GM13977 (cell line): ENCODE measurements around the gene WWOX.

Experiments used
- DNase-seq: peaks from one replicate; pipeline ENCODE4 v3.0.0; 2012; ENCODE audit warnings: low spot score
- in situ Hi-C: fragments of 300-500 bp; cut with MboI; formaldehyde crosslinking; loops from one replicate; pipeline ENCODE4 v1.12.0; 2022; ENCODE audit warnings: low sequenced_read_pairs, low pct_unique_long_range_greater_than_20kb, mixed read lengths, inconsistent platforms; ENCODE audit not compliant: unreplicated experiment
- TF ChIP-seq, protein P1 (sequence below): IDR thresholded peaks from 2 replicates; pipeline ENCODE4 v1.5.1; 2012; ENCODE audit warnings: mild to moderate bottlenecking, control low read depth; ENCODE audit not compliant: insufficient read depth; ENCODE audit errors: extremely low read depth, missing control alignments

Gene WWOX

DNA sequence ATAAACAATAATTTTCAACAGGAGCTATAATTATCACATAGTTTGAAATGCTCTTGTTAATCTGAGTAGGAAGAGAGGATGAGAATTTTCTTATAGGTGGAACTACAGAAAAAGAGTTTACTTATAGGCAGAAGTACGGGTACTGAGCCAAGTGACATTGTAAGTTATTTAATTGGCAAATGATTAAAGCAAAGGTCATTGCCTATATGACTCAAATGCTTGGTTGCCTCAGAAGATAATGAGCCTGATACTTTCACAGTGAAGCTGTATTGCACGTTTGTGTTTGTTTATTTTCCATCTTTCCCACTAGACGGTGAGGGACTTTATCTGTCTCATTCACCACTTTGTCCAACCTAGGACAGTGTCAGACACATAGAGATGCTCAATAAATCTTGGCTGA, 751.8 kb downstream of the WWOX start:
- in situ Hi-C loops: no loop called here
- TF ChIP-seq, protein P1, sequence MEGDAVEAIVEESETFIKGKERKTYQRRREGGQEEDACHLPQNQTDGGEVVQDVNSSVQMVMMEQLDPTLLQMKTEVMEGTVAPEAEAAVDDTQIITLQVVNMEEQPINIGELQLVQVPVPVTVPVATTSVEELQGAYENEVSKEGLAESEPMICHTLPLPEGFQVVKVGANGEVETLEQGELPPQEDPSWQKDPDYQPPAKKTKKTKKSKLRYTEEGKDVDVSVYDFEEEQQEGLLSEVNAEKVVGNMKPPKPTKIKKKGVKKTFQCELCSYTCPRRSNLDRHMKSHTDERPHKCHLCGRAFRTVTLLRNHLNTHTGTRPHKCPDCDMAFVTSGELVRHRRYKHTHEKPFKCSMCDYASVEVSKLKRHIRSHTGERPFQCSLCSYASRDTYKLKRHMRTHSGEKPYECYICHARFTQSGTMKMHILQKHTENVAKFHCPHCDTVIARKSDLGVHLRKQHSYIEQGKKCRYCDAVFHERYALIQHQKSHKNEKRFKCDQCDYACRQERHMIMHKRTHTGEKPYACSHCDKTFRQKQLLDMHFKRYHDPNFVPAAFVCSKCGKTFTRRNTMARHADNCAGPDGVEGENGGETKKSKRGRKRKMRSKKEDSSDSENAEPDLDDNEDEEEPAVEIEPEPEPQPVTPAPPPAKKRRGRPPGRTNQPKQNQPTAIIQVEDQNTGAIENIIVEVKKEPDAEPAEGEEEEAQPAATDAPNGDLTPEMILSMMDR: no peak

DNA sequence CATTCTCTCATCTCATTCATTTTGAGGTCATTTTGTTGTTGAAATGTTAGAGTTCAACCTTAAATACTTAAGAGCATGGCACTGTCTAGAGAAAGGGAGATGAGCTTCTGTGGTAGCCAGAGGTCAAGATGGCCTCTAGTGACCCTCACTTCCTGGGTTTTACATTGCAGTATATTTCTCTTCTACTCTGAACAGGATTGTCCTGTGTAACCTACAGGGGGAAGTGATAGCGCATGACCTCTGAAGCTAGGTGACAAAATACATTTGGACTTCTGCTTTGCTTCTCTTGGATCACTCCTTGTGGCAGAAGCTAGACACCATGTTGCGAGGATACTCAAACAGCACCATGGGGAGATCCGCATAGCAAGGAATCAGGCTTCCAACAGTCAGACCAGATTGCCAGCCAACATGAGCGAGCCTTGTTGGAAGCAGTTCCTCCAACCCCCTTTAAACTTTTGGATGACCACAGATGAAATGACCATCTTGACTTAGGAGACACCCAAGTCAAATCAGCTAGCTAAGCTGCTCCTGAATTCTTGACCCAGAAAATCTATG, 752.7 kb downstream of the WWOX start:
- TF ChIP-seq, protein P1: no peak
- DNase-seq: no peak

More for the DNA sequence above, 751.8 kb downstream of the WWOX start:
- DNase-seq: no peak

GRCh38 chr16:78862022-78862421, 762.6 kb downstream of the WWOX start:
- TF ChIP-seq, protein P1: no peak
- in situ Hi-C loops: no loop called here
- DNase-seq: no peak

More for the DNA sequence above, 752.7 kb downstream of the WWOX start:
- in situ Hi-C loops: no loop called here

- TF ChIP-seq, protein P1: no peak
- DNase-seq: no peak
- in situ Hi-C loops: no loop called here
These were observed 767.1 kb downstream of the WWOX start for GRCh38 chr16:78866521-78866920.

GRCh38 chr16:78869492-78869891, 770.0 kb downstream of the WWOX start:
- TF ChIP-seq, protein P1: no peak
- in situ Hi-C loops: no loop called here
- no peak for DNase-seq

DNA sequence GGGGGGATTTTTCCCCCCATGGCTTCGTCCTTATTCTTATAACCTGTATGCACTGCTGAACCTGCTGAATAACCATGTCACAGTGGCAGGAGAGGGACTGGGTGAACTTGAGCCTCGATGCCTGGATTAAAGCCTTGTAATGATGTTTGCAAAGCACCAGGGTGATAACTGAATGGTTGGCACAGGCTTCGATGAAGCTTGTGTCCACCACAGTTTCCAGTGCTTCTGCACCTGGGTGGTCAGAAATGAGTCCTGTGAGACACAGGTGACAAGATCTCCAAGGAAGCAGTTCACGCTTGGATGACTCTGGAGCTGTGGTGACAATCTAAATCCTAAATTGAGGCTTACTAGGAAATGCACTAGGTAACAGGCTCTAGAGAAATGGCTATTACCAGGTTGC, 771.8 kb downstream of the WWOX start:
- in situ Hi-C loops: no loop called here
- no peak for DNase-seq
- TF ChIP-seq, protein P1: no peak
